ENCODE results near the gene OR5H2. TPM values are rescaled to one million over a fixed set of nuclear protein-coding genes. Genes with fewer than 3 reads are reported as not detected.

The OR5H2 gene
- total and polyA plus RNA-seq, 2 of the 8 experiments (the other 6 are each of a cell fraction or from before 2014, with no cell fraction given), result not detected

DNA sequence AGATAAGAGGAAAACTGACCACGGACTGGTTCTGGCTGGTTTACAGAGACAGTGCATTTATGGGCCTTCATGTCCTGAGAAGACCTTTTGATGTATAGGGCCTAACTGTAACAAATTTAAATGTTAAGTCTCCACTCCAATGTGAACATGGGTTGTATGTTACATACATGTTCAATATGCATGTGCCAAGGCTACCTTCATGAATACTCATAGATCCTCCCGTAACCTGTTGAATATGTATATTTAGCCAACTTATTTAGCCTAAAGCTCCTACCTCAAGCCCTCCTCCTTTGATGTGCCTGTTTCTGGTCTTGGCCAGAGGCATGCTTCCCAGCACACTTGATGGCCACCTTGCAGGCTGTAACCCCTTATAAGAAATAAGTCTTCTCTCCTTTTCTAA is at the start of gene OR5H2 (continued):
- TF ChIP-seq, protein P1, sequence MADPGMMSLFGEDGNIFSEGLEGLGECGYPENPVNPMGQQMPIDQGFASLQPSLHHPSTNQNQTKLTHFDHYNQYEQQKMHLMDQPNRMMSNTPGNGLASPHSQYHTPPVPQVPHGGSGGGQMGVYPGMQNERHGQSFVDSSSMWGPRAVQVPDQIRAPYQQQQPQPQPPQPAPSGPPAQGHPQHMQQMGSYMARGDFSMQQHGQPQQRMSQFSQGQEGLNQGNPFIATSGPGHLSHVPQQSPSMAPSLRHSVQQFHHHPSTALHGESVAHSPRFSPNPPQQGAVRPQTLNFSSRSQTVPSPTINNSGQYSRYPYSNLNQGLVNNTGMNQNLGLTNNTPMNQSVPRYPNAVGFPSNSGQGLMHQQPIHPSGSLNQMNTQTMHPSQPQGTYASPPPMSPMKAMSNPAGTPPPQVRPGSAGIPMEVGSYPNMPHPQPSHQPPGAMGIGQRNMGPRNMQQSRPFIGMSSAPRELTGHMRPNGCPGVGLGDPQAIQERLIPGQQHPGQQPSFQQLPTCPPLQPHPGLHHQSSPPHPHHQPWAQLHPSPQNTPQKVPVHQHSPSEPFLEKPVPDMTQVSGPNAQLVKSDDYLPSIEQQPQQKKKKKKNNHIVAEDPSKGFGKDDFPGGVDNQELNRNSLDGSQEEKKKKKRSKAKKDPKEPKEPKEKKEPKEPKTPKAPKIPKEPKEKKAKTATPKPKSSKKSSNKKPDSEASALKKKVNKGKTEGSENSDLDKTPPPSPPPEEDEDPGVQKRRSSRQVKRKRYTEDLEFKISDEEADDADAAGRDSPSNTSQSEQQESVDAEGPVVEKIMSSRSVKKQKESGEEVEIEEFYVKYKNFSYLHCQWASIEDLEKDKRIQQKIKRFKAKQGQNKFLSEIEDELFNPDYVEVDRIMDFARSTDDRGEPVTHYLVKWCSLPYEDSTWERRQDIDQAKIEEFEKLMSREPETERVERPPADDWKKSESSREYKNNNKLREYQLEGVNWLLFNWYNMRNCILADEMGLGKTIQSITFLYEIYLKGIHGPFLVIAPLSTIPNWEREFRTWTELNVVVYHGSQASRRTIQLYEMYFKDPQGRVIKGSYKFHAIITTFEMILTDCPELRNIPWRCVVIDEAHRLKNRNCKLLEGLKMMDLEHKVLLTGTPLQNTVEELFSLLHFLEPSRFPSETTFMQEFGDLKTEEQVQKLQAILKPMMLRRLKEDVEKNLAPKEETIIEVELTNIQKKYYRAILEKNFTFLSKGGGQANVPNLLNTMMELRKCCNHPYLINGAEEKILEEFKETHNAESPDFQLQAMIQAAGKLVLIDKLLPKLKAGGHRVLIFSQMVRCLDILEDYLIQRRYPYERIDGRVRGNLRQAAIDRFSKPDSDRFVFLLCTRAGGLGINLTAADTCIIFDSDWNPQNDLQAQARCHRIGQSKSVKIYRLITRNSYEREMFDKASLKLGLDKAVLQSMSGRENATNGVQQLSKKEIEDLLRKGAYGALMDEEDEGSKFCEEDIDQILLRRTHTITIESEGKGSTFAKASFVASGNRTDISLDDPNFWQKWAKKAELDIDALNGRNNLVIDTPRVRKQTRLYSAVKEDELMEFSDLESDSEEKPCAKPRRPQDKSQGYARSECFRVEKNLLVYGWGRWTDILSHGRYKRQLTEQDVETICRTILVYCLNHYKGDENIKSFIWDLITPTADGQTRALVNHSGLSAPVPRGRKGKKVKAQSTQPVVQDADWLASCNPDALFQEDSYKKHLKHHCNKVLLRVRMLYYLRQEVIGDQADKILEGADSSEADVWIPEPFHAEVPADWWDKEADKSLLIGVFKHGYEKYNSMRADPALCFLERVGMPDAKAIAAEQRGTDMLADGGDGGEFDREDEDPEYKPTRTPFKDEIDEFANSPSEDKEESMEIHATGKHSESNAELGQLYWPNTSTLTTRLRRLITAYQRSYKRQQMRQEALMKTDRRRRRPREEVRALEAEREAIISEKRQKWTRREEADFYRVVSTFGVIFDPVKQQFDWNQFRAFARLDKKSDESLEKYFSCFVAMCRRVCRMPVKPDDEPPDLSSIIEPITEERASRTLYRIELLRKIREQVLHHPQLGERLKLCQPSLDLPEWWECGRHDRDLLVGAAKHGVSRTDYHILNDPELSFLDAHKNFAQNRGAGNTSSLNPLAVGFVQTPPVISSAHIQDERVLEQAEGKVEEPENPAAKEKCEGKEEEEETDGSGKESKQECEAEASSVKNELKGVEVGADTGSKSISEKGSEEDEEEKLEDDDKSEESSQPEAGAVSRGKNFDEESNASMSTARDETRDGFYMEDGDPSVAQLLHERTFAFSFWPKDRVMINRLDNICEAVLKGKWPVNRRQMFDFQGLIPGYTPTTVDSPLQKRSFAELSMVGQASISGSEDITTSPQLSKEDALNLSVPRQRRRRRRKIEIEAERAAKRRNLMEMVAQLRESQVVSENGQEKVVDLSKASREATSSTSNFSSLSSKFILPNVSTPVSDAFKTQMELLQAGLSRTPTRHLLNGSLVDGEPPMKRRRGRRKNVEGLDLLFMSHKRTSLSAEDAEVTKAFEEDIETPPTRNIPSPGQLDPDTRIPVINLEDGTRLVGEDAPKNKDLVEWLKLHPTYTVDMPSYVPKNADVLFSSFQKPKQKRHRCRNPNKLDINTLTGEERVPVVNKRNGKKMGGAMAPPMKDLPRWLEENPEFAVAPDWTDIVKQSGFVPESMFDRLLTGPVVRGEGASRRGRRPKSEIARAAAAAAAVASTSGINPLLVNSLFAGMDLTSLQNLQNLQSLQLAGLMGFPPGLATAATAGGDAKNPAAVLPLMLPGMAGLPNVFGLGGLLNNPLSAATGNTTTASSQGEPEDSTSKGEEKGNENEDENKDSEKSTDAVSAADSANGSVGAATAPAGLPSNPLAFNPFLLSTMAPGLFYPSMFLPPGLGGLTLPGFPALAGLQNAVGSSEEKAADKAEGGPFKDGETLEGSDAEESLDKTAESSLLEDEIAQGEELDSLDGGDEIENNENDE (IDR thresholded peaks at IDR 0.05; ENCODE audit: insufficient replicate concordance, low read length), result no peak
- TF ChIP-seq MAFK (IDR thresholded peaks at IDR 0.05; ENCODE audit: low read depth, low read length), result no peak
- TF ChIP-seq SIRT6 (IDR thresholded peaks at IDR 0.05; ENCODE audit: low read length), result no peak
- no peak for TF ChIP-seq SP2 (IDR thresholded peaks at IDR 0.05; ENCODE audit: low read length)
- TF ChIP-seq SUZ12 (IDR thresholded peaks at IDR 0.05; ENCODE audit: low read length), result no peak
- TF ChIP-seq RFX5 (IDR thresholded peaks at IDR 0.05; ENCODE audit: borderline replicate concordance, low read depth, low read length), result no peak
- TF ChIP-seq SP1 (IDR thresholded peaks at IDR 0.05; ENCODE audit: low read depth, low read length), result no peak
- TF ChIP-seq SIN3A (conservative IDR thresholded peaks at IDR 0.05 in 1 of 2, IDR thresholded peaks at IDR 0.05 in 1 of 2; ENCODE audit: low read depth in 1 of 2, low read length in 2 of 2), result no peak
- no peak for TF ChIP-seq TAF1 (IDR thresholded peaks at IDR 0.05; ENCODE audit: low read depth, low read length)
- TF ChIP-seq TBP (IDR thresholded peaks at IDR 0.05; ENCODE audit: low read depth, low read length), result no peak
